Panc1 (cell line): ENCODE results near the gene CFAP58.

Experiments
- CTCF ChIP-seq: fragments of 450-650 bp; IDR thresholded peaks from 2 replicates; pipeline ENCODE4 v1.5.1; 2017; ENCODE audit warnings: mild to moderate bottlenecking
- POLR2AphosphoS5 ChIP-seq: IDR thresholded peaks from 2 replicates; pipeline ENCODE4 v1.6.1; 2012; ENCODE audit warnings: mild to moderate bottlenecking, low read depth, low read length, moderate library complexity

GRCh38 chr10:104306897-104307296 lies 46.7 kb upstream of the CFAP58 start:
- TF ChIP-seq POLR2AphosphoS5 (no peak), CTCF (no peak)
